ENCODE results near the gene LSAMP. TPM values are rescaled to one million over a fixed set of nuclear protein-coding genes. Genes with fewer than 3 reads are reported as not detected.

Gene LSAMP
- total RNA-seq, 1 experiment from 2014 or later, result not detected

DNA sequence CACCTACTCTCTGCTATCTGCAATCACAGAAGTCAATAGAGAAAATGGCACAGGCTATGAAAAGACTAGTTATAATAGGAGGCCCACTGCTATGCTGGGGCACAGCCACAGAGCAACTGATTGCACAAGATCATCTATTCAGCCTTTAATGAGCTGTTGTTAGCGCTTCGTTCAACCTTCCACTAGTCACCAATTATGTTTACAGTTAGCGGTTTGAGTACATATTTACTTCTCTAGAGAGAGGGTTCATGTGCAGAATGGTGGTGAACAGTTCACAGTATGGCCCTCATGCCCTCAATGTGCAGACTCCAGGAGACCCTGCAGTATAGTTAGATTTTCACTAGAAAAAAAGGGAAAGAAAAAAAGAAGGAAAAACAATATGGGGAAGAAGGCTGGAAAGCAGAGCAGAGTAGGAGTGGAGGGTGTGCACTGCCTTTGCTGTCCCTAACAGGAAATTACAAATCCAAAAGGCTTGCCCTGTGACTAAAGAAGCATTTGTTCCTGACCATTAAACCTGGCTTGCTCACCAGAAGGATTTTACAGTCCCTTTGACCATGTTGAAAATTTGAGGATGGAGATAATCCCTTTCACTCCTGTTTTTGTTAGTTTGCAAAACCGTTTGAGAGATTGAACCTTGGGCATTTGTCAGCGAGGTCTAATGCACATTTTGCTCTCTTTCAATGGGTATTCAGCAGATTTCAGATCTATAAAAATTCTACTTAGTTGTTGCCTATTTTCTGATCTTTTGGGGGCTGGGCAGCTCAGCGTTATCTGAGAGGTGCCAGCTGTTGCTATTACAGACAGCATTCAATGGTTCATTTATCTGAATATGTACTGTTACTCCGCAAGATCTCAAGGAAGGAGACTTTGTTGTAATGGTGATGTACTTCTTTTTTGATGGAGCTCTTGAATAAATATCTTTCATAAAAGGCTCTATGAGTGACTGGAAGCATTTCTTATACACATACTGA lies 296.1 kb downstream of the LSAMP start:
- Histone ChIP-seq H3K4me3 (ENCODE audit: low read depth, low read length) (no peak overlapping the region), H3K27me3 (replicated peaks; ENCODE audit: control insufficient read depth, insufficient read depth, low read length) (no peaks in the 10 kb centered on the region), H3K4me1 (no peaks in the 10 kb centered on the region), H3K36me3 (ENCODE audit: control insufficient read depth, insufficient read depth, low read length) (no peaks in the 10 kb centered on the region), H3K9me3 (no peaks in the 10 kb centered on the region; the same call in 1 of the 2 replicates)
- intact Hi-C loops (cut with micrococcal nuclease; ENCODE audit: unreplicated experiment), result no loop called here
- no peaks in the 10 kb centered on the region for H3K36me3 Mint-ChIP-seq (ENCODE audit: insufficient read depth, unreplicated experiment)
- H3K4me3 Mint-ChIP-seq (ENCODE audit: unreplicated experiment), result no peak overlapping the region
- TF ChIP-seq CTCF (IDR thresholded peaks at IDR 0.05; ENCODE audit: insufficient read depth in 1 of 2, low read depth in 1 of 2, low read length in 1 of 2, severe bottlenecking in 1 of 2, unreplicated experiment in 1 of 2), result no peak
- ChIA-PET POLR2A (no interaction called here), CTCF (no interaction called here)
- DNase-seq, result no peak
- H3K9me3 Mint-ChIP-seq (ENCODE audit: unreplicated experiment), result no peaks in the 10 kb centered on the region
- no peaks in the 10 kb centered on the region for H3K4me1 Mint-ChIP-seq (ENCODE audit: low read depth, unreplicated experiment)
- peaks cover 2% of the 10 kb centered on the region for H3K27me3 Mint-ChIP-seq (ENCODE audit: insufficient read depth, unreplicated experiment)
- no TSS peak for BruUV-seq (replicated peaks)
- no peak overlapping the region for H3K27ac Mint-ChIP-seq (ENCODE audit: unreplicated experiment)

DNA sequence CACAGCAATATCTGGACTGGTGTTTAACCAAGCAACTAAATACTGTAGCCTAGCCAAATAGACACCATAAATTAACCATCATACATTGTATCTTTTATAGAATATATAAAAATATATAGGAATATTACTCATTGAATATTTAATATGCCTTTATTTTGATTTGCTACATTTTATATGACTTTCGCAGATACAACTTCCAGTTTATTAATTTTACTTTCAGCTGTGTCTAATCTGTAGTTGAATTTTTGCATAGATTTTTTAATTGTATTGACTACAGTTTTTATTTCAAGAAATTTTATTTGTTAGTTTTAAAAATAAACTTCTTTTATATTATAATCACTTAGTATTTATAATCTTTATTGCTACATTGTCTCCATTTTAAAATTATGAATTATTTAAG lies 299.7 kb downstream of the LSAMP start:
- ChIA-PET CTCF (no interaction called here), POLR2A (no interaction called here)
- H3K4me3 Mint-ChIP-seq (ENCODE audit: unreplicated experiment), result no peak overlapping the region
- no peaks in the 10 kb centered on the region for H3K4me1 ChIP-seq
- H3K27me3 Mint-ChIP-seq (ENCODE audit: insufficient read depth, unreplicated experiment), result peaks cover 5% of the 10 kb centered on the region
- no peaks in the 10 kb centered on the region; the same call in 1 of the 2 replicates for H3K9me3 ChIP-seq
- H3K27me3 ChIP-seq (replicated peaks; ENCODE audit: control insufficient read depth, insufficient read depth, low read length), result no peaks in the 10 kb centered on the region
- no peaks in the 10 kb centered on the region for H3K9me3 Mint-ChIP-seq (ENCODE audit: unreplicated experiment)
- H3K4me1 Mint-ChIP-seq (ENCODE audit: low read depth, unreplicated experiment), result no peaks in the 10 kb centered on the region
- DNase-seq, result no peak
- H3K27ac Mint-ChIP-seq (ENCODE audit: unreplicated experiment), result no peak overlapping the region
- no peak for TF ChIP-seq CTCF (IDR thresholded peaks at IDR 0.05; ENCODE audit: insufficient read depth in 1 of 2, low read depth in 1 of 2, low read length in 1 of 2, severe bottlenecking in 1 of 2, unreplicated experiment in 1 of 2)
- H3K36me3 Mint-ChIP-seq (ENCODE audit: insufficient read depth, unreplicated experiment), result no peaks in the 10 kb centered on the region
- no peaks in the 10 kb centered on the region for H3K36me3 ChIP-seq (ENCODE audit: control insufficient read depth, insufficient read depth, low read length)
- no peak overlapping the region for H3K4me3 ChIP-seq (ENCODE audit: low read depth, low read length)
- no TSS peak for BruUV-seq (replicated peaks)
- intact Hi-C loops (cut with micrococcal nuclease; ENCODE audit: unreplicated experiment), result no loop called here

DNA sequence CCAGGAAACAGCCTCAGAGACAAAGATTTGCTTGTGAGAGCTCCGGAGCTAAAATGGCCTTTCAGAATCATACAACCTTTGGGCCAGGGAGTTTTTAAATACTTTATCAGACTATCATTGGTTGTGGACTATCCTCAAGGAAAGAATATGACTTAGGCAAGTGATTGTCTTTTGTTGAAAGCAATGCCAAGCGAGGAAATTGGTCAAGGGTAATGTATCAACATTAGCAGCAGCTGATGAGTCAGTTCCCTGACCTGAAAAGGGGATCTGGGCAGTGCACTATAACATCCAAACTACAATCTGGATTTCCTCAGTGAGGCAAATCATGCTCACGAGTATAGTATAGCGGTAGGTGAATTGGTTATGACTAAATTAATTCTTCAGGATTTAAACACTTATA lies 303.6 kb downstream of the LSAMP start:
- BruUV-seq (replicated peaks), result no TSS peak
- H3K9me3 Mint-ChIP-seq (ENCODE audit: unreplicated experiment), result no peaks in the 10 kb centered on the region
- Histone ChIP-seq H3K4me1 (no peaks in the 10 kb centered on the region), H3K4me3 (ENCODE audit: low read depth, low read length) (no peak overlapping the region), H3K9me3 (no peaks in the 10 kb centered on the region; the same call in 1 of the 2 replicates), H3K27me3 (replicated peaks; ENCODE audit: control insufficient read depth, insufficient read depth, low read length) (no peaks in the 10 kb centered on the region), H3K36me3 (ENCODE audit: control insufficient read depth, insufficient read depth, low read length) (no peaks in the 10 kb centered on the region)
- no peaks in the 10 kb centered on the region for H3K4me1 Mint-ChIP-seq (ENCODE audit: low read depth, unreplicated experiment)
- peaks cover 3% of the 10 kb centered on the region for H3K27me3 Mint-ChIP-seq (ENCODE audit: insufficient read depth, unreplicated experiment)
- ChIA-PET POLR2A (no interaction called here), CTCF (no interaction called here)
- intact Hi-C loops (cut with micrococcal nuclease; ENCODE audit: unreplicated experiment), result loop anchor here (2.0 kb wide), 2 partner anchors 195 to 375 kb away; no protein-coding TSS in a partner anchor
- H3K36me3 Mint-ChIP-seq (ENCODE audit: insufficient read depth, unreplicated experiment), result no peaks in the 10 kb centered on the region
- no peak overlapping the region for H3K27ac Mint-ChIP-seq (ENCODE audit: unreplicated experiment)
- H3K4me3 Mint-ChIP-seq (ENCODE audit: unreplicated experiment), result no peak overlapping the region
- no peak for TF ChIP-seq CTCF (IDR thresholded peaks at IDR 0.05; ENCODE audit: insufficient read depth in 1 of 2, low read depth in 1 of 2, low read length in 1 of 2, severe bottlenecking in 1 of 2, unreplicated experiment in 1 of 2)
- DNase-seq, result no peak

All from Caco-2 (cell line).